AG10803 (cell line): ENCODE measurements around the gene ISM1.

Experiments used
- DNase-seq: peaks from one replicate; pipeline ENCODE4 v3.0.0; 2010; ENCODE audit warnings: low read depth
- H3K4me3 ChIP-seq: 2 replicates; pipeline ENCODE4 v1.5.1; 2011; ENCODE audit warnings: mild to moderate bottlenecking, low read length, control low read depth
- TF ChIP-seq, protein P1 (sequence below): conservative IDR thresholded peaks from 2 replicates; pipeline ENCODE4 v1.5.1; 2011; ENCODE audit warnings: mild to moderate bottlenecking, low read length, control low read depth, inconsistent platforms

ISM1 gene

DNA sequence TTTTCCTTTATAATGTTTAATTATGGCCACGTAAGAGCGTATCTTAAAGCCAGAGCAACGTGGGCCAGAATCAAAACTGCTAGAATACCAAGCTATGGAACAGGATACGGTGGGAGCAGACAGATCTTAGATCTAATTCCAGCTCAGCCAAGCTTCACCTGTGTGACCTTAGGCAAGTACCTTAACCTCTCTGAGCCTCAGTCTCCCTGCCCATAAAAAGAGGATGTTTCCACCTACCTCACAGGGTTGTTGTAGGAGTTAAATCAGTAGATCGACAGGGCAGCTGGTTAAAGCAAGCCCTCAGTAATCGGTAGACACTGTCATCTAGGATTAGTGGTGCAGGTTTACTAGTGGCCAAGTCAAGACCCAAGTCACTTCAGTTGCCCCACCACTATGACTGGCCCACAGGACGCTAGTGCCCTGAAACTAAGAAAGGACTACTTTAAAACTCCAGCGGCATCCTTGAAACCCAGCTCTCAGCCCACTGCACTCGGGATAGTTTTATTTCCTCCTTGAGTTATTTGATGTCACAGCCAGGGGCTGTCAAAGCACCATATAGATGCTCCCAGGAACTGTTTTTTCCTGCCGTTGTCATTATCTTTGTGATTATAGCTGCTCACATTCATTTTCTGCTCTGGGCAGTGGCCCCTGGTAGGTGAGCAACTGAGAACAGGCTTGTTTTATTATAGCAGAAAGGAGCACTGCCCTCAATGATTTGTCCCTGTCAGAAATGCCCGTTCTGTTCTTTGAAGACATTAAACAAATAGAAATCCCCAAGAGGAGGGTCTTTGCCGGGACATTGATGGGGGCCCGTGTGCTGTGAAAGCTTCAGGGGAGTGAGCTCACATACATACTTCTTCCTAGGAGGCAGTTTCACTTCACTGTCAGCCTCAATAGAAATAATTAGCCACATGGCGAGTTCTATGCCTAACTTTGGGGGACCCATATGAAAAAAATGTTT lies 63.1 kb downstream of the ISM1 start:
- no peak overlapping the region for H3K4me3 ChIP-seq
- TF ChIP-seq, protein P1, sequence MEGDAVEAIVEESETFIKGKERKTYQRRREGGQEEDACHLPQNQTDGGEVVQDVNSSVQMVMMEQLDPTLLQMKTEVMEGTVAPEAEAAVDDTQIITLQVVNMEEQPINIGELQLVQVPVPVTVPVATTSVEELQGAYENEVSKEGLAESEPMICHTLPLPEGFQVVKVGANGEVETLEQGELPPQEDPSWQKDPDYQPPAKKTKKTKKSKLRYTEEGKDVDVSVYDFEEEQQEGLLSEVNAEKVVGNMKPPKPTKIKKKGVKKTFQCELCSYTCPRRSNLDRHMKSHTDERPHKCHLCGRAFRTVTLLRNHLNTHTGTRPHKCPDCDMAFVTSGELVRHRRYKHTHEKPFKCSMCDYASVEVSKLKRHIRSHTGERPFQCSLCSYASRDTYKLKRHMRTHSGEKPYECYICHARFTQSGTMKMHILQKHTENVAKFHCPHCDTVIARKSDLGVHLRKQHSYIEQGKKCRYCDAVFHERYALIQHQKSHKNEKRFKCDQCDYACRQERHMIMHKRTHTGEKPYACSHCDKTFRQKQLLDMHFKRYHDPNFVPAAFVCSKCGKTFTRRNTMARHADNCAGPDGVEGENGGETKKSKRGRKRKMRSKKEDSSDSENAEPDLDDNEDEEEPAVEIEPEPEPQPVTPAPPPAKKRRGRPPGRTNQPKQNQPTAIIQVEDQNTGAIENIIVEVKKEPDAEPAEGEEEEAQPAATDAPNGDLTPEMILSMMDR, result no peak
- no peak for DNase-seq

DNA sequence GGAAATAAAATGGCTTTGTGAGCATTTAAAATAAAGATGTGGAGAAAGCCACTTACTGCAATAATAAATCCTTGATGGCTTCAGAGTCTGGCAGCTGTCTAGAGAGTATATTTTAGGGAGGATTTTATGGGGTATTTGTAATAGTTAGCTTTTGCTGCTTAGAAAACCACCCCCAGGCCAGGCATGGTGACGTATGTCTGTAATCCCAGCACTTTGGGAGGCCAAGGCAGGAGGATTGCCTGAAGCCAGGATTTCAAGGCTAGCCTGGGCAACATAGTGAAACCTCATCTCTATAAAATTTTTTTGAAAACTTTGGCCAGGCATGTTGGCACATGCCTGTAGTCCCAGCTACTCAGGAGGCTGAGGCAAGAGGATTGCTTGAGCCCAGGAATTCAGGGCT lies 63.8 kb downstream of the ISM1 start:
- TF ChIP-seq, protein P1, result no peak
- no peak overlapping the region for H3K4me3 ChIP-seq
- DNase-seq, result no peak

DNA sequence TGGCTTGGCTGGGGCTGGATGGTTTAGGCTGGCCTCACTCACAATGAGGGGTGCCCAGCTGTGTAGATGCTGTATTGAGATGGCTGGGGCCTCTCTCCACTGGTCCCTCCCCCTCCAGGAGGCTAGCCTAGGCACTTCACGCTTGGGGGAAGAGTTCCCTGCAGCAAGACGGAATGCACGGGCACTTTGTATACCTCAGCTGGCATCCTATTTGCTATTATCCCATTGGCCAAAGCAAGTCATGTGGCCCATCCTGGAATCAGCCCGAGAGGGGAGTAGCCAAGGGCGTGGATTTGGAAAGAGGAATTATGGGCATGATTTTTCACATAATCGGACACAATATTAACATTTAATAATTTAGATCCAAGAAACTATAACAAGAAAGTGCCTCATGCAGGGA lies 64.3 kb downstream of the ISM1 start:
- no peak for DNase-seq
- TF ChIP-seq, protein P1, result no peak
- H3K4me3 ChIP-seq, result no peak overlapping the region

DNA sequence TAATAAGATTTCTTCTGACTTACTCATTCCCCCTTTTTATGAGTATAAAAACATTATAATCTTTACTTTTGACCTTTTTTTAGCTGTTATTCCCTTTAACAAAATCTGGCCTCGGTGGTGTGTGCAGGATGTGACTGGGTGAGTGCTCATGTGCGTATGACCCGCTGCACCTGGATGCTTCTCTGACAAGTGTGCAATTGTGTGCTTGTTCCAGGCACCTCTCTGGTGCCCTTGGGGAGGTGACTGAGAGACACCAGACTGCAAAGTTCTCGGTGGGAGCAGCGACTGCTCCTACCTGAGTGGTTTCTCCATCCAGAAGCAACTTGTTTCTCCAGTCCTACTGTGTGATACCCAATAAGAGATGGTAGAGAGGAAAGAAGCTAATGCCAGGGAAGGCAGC lies 65.0 kb downstream of the ISM1 start:
- TF ChIP-seq, protein P1, result no peak
- H3K4me3 ChIP-seq, result no peak overlapping the region
- DNase-seq, result no peak

DNA sequence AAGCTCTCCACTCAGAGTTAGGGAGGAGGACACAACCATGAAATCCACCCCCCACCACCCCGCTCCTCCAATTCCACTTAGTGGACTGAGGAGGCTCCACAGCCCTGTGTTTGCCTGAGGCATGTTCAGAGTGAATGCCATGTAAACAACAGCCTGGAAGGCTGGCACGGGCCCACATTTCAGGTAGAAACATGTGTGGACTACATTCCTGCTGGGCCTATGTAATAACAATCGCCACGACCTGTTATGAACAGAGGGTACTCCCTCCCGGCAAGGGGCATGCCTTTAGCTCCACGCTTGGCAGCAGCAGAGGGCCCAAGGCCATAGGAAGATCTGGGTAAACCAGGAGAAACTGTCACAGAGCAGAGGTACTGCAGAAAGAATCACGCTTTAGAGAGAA lies 65.5 kb downstream of the ISM1 start:
- no peak for DNase-seq
- TF ChIP-seq, protein P1, result no peak
- H3K4me3 ChIP-seq, result no peak overlapping the region

DNA sequence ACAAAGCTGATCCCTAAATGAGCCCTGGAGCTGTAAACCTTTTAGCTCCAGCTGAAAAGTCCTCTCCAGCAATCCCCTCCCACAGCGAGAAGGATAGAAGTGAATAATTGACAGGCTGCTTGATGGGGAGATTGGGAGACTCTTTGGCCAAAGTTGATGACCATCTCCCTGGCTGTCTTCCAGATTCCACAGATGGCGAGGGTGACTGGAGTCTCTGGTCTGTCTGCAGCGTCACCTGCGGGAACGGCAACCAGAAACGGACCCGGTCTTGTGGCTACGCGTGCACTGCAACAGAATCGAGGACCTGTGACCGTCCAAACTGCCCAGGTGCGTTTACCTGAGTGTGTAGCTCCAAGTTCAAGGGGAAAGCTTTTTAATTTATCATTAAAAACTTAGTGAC lies 67.3 kb downstream of the ISM1 start:
- TF ChIP-seq, protein P1, result no peak
- DNase-seq, result no peak
- H3K4me3 ChIP-seq, result no peak overlapping the region

DNA sequence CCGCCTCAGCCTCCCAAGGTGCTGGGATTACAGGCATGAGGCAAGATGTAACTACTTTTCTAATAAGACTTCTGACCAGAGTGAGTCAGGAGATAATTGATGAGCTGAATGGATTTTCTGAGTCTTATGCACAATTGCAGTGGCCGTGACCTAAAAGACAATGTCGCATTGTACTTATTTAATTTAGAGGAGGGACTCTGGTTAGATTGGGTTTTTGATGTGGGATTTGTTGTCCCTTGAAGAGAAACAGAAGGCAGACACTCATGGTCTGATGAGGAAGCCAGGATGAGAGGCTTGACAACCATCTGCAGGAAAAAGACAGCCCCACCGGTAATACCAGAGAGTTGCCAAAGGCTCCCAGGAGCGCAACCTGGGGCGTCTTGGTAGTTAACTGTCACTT lies 68.0 kb downstream of the ISM1 start:
- DNase-seq, result no peak

More for the DNA sequence above, 68.0 kb downstream of the ISM1 start:
- TF ChIP-seq, protein P1, result no peak
- H3K4me3 ChIP-seq, result no peak overlapping the region
